ENCODE data around the gene NAGA. TPM values are rescaled to one million over a fixed set of nuclear protein-coding genes. Genes with fewer than 3 reads are reported as not detected.
"Not testable (repeated sequence)": the region's sequence is repeated elsewhere in the genome, so short reads cannot be mapped to it uniquely, and the experiment has no call there.

Gene NAGA
- total RNA-seq, 2 experiments from 2014 or later = 13.2 to 16.0 TPM

- Mint-ChIP-seq H3K4me3 (peak within 1 kb of the TSS; percentile 97), H3K4me1 (peaks cover 23% of the 10 kb centered on the region), H3K27ac (peak within 1 kb of the TSS; percentile 96), H3K27me3 (no peaks in the 10 kb centered on the region), H3K9me3 (no peaks in the 10 kb centered on the region), H3K36me3 (peaks cover 21% of the 10 kb centered on the region)
- peak; percentile 98 for DNase-seq
These were observed 9.0 kb upstream of the NAGA start, which contains the start of gene SMDT1 for GRCh38 chr22:42079319-42080251. Gene SMDT1 (plus strand): TSS chr22:42079700. CDS start chr22:42079769, 69 bp downstream.

- H3K27me3 Mint-ChIP-seq = no peaks in the 10 kb centered on the region
- no peak for DNase-seq
- peaks cover 24% of the 10 kb centered on the region for H3K4me1 Mint-ChIP-seq
- no peaks in the 10 kb centered on the region for H3K9me3 Mint-ChIP-seq
- peak overlapping the region; percentile 96 for H3K27ac Mint-ChIP-seq
- H3K4me3 Mint-ChIP-seq = peak overlapping the region; percentile 97
- H3K36me3 Mint-ChIP-seq = peaks cover 16% of the 10 kb centered on the region
These were observed 8.1 kb upstream of the NAGA start for GRCh38 chr22:42078469-42079318.

GRCh38 chr22:42077486-42078125 is 7.0 kb upstream of the NAGA start:
- no peaks in the 10 kb centered on the region for H3K9me3 Mint-ChIP-seq
- no peak overlapping the region for H3K4me3 Mint-ChIP-seq
- DNase-seq = no peak
- H3K27ac Mint-ChIP-seq = no peak overlapping the region
- peaks cover 25% of the 10 kb centered on the region for H3K4me1 Mint-ChIP-seq
- H3K36me3 Mint-ChIP-seq = peaks cover 12% of the 10 kb centered on the region
- H3K27me3 Mint-ChIP-seq = no peaks in the 10 kb centered on the region

- no peak overlapping the region for H3K27ac Mint-ChIP-seq
- no peak for DNase-seq
- no peak overlapping the region for H3K4me3 Mint-ChIP-seq
- no peaks in the 10 kb centered on the region for H3K27me3 Mint-ChIP-seq
- H3K4me1 Mint-ChIP-seq = peaks cover 24% of the 10 kb centered on the region
- H3K36me3 Mint-ChIP-seq = peaks cover 7% of the 10 kb centered on the region
- H3K9me3 Mint-ChIP-seq = no peaks in the 10 kb centered on the region
These were observed 6.3 kb upstream of the NAGA start for GRCh38 chr22:42076764-42077485.

- Mint-ChIP-seq H3K4me3 (peak overlapping the region; percentile 67), H3K36me3 (peaks cover 2% of the 10 kb centered on the region), H3K27ac (no peak overlapping the region), H3K4me1 (peaks cover 28% of the 10 kb centered on the region), H3K27me3 (no peaks in the 10 kb centered on the region), H3K9me3 (no peaks in the 10 kb centered on the region)
- no peak for DNase-seq
These were observed 4.4 kb upstream of the NAGA start for GRCh38 chr22:42074846-42075676.

GRCh38 chr22:42074132-42074811 is 3.7 kb upstream of the NAGA start, which contains the start of gene PHETA2:
Gene PHETA2 (plus strand): TSS chr22:42074248. CDS start chr22:42077294, 3,046 bp downstream.
- H3K9me3 Mint-ChIP-seq = no peaks in the 10 kb centered on the region
- peak within 1 kb of the TSS; percentile 67 for H3K4me3 Mint-ChIP-seq
- H3K4me1 Mint-ChIP-seq = peaks cover 32% of the 10 kb centered on the region
- H3K27ac Mint-ChIP-seq = no peak within 1 kb of the TSS
- peaks cover 2% of the 10 kb centered on the region for H3K36me3 Mint-ChIP-seq
- H3K27me3 Mint-ChIP-seq = no peaks in the 10 kb centered on the region
- DNase-seq = peak; percentile 61

GRCh38 chr22:42073621-42074041 is 3.0 kb upstream of the NAGA start:
- Mint-ChIP-seq H3K9me3 (no peaks in the 10 kb centered on the region), H3K27me3 (no peaks in the 10 kb centered on the region), H3K4me3 (peak overlapping the region; percentile 61), H3K36me3 (peaks cover 2% of the 10 kb centered on the region), H3K4me1 (peaks cover 30% of the 10 kb centered on the region), H3K27ac (no peak overlapping the region)
- DNase-seq = no peak

GRCh38 chr22:42072606-42073330 is 2.2 kb upstream of the NAGA start:
- H3K4me3 Mint-ChIP-seq = no peak overlapping the region
- peaks cover 2% of the 10 kb centered on the region for H3K36me3 Mint-ChIP-seq
- peaks cover 30% of the 10 kb centered on the region for H3K4me1 Mint-ChIP-seq
- DNase-seq = no peak
- H3K9me3 Mint-ChIP-seq = no peaks in the 10 kb centered on the region
- H3K27me3 Mint-ChIP-seq = no peaks in the 10 kb centered on the region
- no peak overlapping the region for H3K27ac Mint-ChIP-seq

GRCh38 chr22:42071508-42071907 is 896 bp upstream of the NAGA start:
- H3K27me3 Mint-ChIP-seq, H3K27ac Mint-ChIP-seq, H3K9me3 Mint-ChIP-seq, H3K36me3 Mint-ChIP-seq, DNase-seq: not testable (repeated sequence)
- Mint-ChIP-seq H3K4me3 (peak overlapping the region; percentile 84), H3K4me1 (peaks cover 30% of the 10 kb centered on the region)

GRCh38 chr22:42069801-42070516 is 653 bp downstream of the NAGA start:
- H3K9me3 Mint-ChIP-seq = no peaks in the 10 kb centered on the region
- H3K27me3 Mint-ChIP-seq = no peaks in the 10 kb centered on the region
- peak overlapping the region; percentile 84 for H3K4me3 Mint-ChIP-seq
- peak; percentile 22 for DNase-seq
- H3K27ac Mint-ChIP-seq = peak overlapping the region; percentile 89
- peaks cover 29% of the 10 kb centered on the region for H3K4me1 Mint-ChIP-seq
- H3K36me3 Mint-ChIP-seq = peaks cover 2% of the 10 kb centered on the region

- no peak overlapping the region for H3K27ac Mint-ChIP-seq
- H3K4me3 Mint-ChIP-seq = no peak overlapping the region
- H3K36me3 Mint-ChIP-seq = peaks cover 1% of the 10 kb centered on the region
These were observed 2.3 kb downstream of the NAGA start for GRCh38 chr22:42068291-42068690.

GRCh38 chr22:42067671-42068251 is 2.9 kb downstream of the NAGA start:
- DNase-seq = no peak
- H3K9me3 Mint-ChIP-seq = no peaks in the 10 kb centered on the region
- H3K27ac Mint-ChIP-seq = no peak overlapping the region
- no peaks in the 10 kb centered on the region for H3K27me3 Mint-ChIP-seq
- no peak overlapping the region for H3K4me3 Mint-ChIP-seq
- peaks cover 23% of the 10 kb centered on the region for H3K4me1 Mint-ChIP-seq
- peaks cover 6% of the 10 kb centered on the region for H3K36me3 Mint-ChIP-seq

More at GRCh38 chr22:42068291-42068690, 2.3 kb downstream of the NAGA start:
- H3K27me3 Mint-ChIP-seq = no peaks in the 10 kb centered on the region
- peaks cover 24% of the 10 kb centered on the region for H3K4me1 Mint-ChIP-seq
- no peaks in the 10 kb centered on the region for H3K9me3 Mint-ChIP-seq
- no peak for DNase-seq

Data from activated naive CD8-positive, alpha-beta T cell treated with anti-CD3 and anti-CD28 coated beads for 36 hours (primary cell).